ENCODE measurements around the gene OMA1.

GRCh38 chr1:58457023-58457635, 89.4 kb downstream of the OMA1 start:
- TF ChIP-seq CTCF (IDR thresholded peaks at IDR 0.05 in 2 of 3, conservative IDR thresholded peaks at IDR 0.05 in 1 of 3; ENCODE audit: control insufficient read depth in 2 of 3, extremely low read depth in 1 of 3, insufficient read depth in 1 of 3, low read depth in 3 of 3, low read length in 3 of 3) (no peak), USF1 (IDR thresholded peaks at IDR 0.05; ENCODE audit: borderline replicate concordance, extremely low read length, insufficient read depth, low read depth, low read length) (no peak), SREBF2 (IDR thresholded peaks at IDR 0.05; ENCODE audit: low read length) (no peak), MAX (IDR thresholded peaks at IDR 0.05; ENCODE audit: low read depth, low read length) (no peak)

All from GM12878 (cell line).